Measurements from ENCODE around the gene KIF9.

DNA sequence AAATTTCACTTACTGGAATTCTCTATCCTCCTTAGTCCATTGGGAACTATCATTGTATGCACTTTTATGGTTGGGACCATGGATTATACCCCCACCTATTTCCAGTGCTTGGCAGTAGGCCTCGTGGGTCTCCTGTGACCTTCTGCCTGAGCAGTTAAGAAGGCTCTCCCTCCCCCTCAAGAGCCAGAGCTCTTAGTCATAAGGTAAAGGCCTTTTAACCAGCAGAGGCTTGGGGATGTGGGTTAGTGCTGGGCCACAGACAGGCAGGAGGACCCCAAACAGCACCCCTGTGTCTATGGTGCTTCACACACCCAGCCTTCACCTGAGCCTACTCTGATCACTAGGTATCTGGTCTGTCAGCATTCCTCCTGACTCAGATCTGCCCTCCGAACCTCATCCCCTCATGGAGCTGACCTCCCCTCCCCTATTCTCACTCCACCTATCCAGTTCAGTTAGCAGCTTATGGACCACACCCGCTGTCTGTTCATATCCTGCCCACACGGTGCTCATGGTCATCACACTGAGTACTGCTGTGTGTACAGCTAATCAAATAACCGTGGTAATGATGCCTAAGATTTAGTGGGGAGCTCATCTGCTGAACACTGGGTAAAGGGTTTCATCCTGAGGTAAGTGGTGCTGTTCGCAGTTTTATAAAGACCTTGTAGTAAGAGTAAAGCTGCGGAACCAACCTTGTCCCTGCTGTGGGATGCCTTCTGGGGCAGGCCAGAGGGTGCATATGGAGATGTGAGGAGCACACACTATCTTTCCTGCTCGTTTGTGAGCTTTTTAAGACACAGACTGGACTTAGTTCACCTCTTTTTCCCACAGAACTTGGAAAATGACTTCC is 41.1 kb upstream of the KIF9 start:
- TF ChIP-seq, protein P1, sequence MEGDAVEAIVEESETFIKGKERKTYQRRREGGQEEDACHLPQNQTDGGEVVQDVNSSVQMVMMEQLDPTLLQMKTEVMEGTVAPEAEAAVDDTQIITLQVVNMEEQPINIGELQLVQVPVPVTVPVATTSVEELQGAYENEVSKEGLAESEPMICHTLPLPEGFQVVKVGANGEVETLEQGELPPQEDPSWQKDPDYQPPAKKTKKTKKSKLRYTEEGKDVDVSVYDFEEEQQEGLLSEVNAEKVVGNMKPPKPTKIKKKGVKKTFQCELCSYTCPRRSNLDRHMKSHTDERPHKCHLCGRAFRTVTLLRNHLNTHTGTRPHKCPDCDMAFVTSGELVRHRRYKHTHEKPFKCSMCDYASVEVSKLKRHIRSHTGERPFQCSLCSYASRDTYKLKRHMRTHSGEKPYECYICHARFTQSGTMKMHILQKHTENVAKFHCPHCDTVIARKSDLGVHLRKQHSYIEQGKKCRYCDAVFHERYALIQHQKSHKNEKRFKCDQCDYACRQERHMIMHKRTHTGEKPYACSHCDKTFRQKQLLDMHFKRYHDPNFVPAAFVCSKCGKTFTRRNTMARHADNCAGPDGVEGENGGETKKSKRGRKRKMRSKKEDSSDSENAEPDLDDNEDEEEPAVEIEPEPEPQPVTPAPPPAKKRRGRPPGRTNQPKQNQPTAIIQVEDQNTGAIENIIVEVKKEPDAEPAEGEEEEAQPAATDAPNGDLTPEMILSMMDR (IDR thresholded peaks at IDR 0.05), result no peak
- no peak for TF ChIP-seq POLR2A (IDR thresholded peaks at IDR 0.05)

Data from lower leg skin (tissue), 3 donors.